ENCODE results near the gene ARRB2. TPM values are rescaled to one million over a fixed set of nuclear protein-coding genes. Genes with fewer than 3 reads are reported as not detected.

ARRB2 gene
- total and polyA plus RNA-seq, 2 of the 8 experiments (the other 6 are each of a cell fraction or from before 2014, with no cell fraction given), result 72.4 to 101 TPM

DNA sequence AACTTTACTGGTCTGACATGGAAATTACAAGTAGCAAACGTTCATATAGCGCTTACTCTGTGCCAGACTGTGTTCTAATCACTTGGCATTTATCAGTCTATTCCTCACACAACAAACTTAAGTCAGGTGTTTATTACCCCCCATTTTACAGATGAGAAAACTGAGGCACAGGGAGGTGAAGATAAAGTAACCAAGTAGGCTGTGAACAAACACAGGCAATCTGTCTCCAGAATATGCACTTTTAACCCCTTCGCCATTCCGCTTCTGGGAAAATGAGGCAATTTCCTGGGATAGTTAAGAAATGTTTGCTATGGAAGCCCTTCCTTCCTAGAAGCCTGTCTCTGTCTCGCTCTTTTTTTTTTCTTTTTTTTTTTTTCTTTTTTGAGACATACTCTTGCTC is 41.5 kb downstream of the ARRB2 start:
- no peak overlapping the region for H2BK15ac ChIP-seq (ENCODE audit: low read length)
- no peaks in the 10 kb centered on the region for H3K9me3 ChIP-seq (ENCODE audit: insufficient read depth in 2 of 2, low read depth in 1 of 2, low read length in 1 of 2)
- FAIRE-seq, result no peak
- no peak overlapping the region for H2BK120ac ChIP-seq (replicated peaks; ENCODE audit: low read depth, low read length)
- no peak overlapping the region for H3K23ac ChIP-seq (ENCODE audit: insufficient read length)
- no peaks in the 10 kb centered on the region; the same call in 1 of the 2 replicates for H3K23me2 ChIP-seq (ENCODE audit: low read depth, low read length)
- no peak overlapping the region for H3K4ac ChIP-seq (replicated peaks; ENCODE audit: insufficient read length, low read depth, low read length)
- H3K4me1 ChIP-seq (replicated peaks in 1 of 4; ENCODE audit: control insufficient read depth in 3 of 4, insufficient read depth in 4 of 4, low read length in 3 of 4), result no peaks in the 10 kb centered on the region
- CTCF ChIA-PET (ENCODE audit: partially characterized antibody), result interaction anchor here (0.7 to 1.0 kb wide), 3 partner anchors 31 to 138 kb away, joined by 3 to 5 read pairs (median 4); no protein-coding TSS in a partner anchor
- DNase-seq (ENCODE audit: low read depth in 1 of 2, low spot score in 2 of 2), result no peak
- H2BK5ac ChIP-seq (ENCODE audit: low read depth, low read length), result no peak overlapping the region
- no peaks in the 10 kb centered on the region; a peak in 1 of 7 replicates for H3K27me3 ChIP-seq (replicated peaks in 1 of 4; ENCODE audit: control insufficient read depth in 3 of 4, extremely low read depth in 1 of 4, insufficient read depth in 3 of 4, low read length in 3 of 4)
- H4K5ac ChIP-seq (ENCODE audit: insufficient read length, low read depth, low read length), result no peak overlapping the region
- no peak overlapping the region for H4K8ac ChIP-seq (ENCODE audit: extremely low read depth, insufficient read depth, low read length)
- no peak overlapping the region for H3K9ac ChIP-seq (replicated peaks in 1 of 4; ENCODE audit: extremely low read depth in 1 of 4, low read depth in 3 of 4, low read length in 3 of 4)
- H3K79me1 ChIP-seq (ENCODE audit: low read depth, low read length), result no peaks in the 10 kb centered on the region
- no peak overlapping the region for H2BK20ac ChIP-seq (ENCODE audit: low read length)
- H3K4me2 ChIP-seq (ENCODE audit: insufficient read depth in 1 of 2, low read depth in 2 of 2, low read length in 2 of 2), result no peak overlapping the region
- H4K91ac ChIP-seq (replicated peaks; ENCODE audit: insufficient read length, low read length), result no peak overlapping the region
- no peak overlapping the region for H3K18ac ChIP-seq (ENCODE audit: extremely low read depth, low read length)
- H2AFZ ChIP-seq (ENCODE audit: low read length), result no peak overlapping the region
- WGBS, 2 experiments (ENCODE audit: extremely low coverage in 1 of 2, insufficient coverage in 1 of 2, insufficient read length in 1 of 2, insufficient replicate concordance in 2 of 2, low coverage in 1 of 2, low lambda C conversion rate in 2 of 2, missing lambda C conversion rate in 1 of 2), result 86% methylated on average over 5 of the region's 5 CpGs; no CpG with 5 or more reads in 1 of the 2 experiments
- no peak overlapping the region for H2BK12ac ChIP-seq (ENCODE audit: low read depth, low read length)
- no peak overlapping the region for H3K56ac ChIP-seq (replicated peaks; ENCODE audit: insufficient read length, low read depth, low read length)
- no peaks in the 10 kb centered on the region for H3K36me3 ChIP-seq (ENCODE audit: control insufficient read depth in 2 of 4, insufficient read depth in 4 of 4, low read length in 3 of 4)
- H3K27ac ChIP-seq (ENCODE audit: low read depth, low read length), result no peak overlapping the region
- H3K79me2 ChIP-seq (ENCODE audit: control insufficient read depth in 1 of 2, insufficient read depth in 2 of 2, low read length in 2 of 2), result no peaks in the 10 kb centered on the region
- POLR2A ChIA-PET (ENCODE audit: partially characterized antibody), result no interaction called here
- H3K4me3 ChIP-seq (ENCODE audit: extremely low read depth in 1 of 4, insufficient read depth in 2 of 4, low read depth in 3 of 4, low read length in 4 of 4), result no peak overlapping the region
- TF ChIP-seq HDAC2 (IDR thresholded peaks at IDR 0.05; ENCODE audit: borderline replicate concordance in 1 of 2, low read depth in 2 of 2, low read length in 2 of 2), result no peak
- TF ChIP-seq CTBP2 (IDR thresholded peaks at IDR 0.05; ENCODE audit: borderline replicate concordance, insufficient read depth, insufficient read length, low read length), result no peak
- TF ChIP-seq NANOG (IDR thresholded peaks at IDR 0.05; ENCODE audit: insufficient read depth, low read depth, low read length, poor library complexity, severe bottlenecking), result no peak
- TF ChIP-seq TCF12 (IDR thresholded peaks at IDR 0.05; ENCODE audit: low read depth, low read length), result no peak
- no peak for TF ChIP-seq SIN3A (conservative IDR thresholded peaks at IDR 0.05 in 1 of 2, IDR thresholded peaks at IDR 0.05 in 1 of 2; ENCODE audit: low read depth in 1 of 2, low read length in 2 of 2)
- no peak for TF ChIP-seq CHD2 (IDR thresholded peaks at IDR 0.05; ENCODE audit: low read length)
- no peak overlapping the region for H3K14ac ChIP-seq (ENCODE audit: insufficient read length)
- no peak overlapping the region for H2AK5ac ChIP-seq (ENCODE audit: low read depth, low read length)
- H4K20me1 ChIP-seq (replicated peaks in 1 of 2; ENCODE audit: control insufficient read depth in 1 of 2, insufficient read depth in 2 of 2, low read length in 2 of 2), result no peaks in the 10 kb centered on the region

All from H1 (cell line).